IMR-90 (cell line): ENCODE results near the gene ENHO. TPM values are rescaled to one million over a fixed set of nuclear protein-coding genes. Genes with fewer than 3 reads are reported as not detected.
A peak's percentile ranks its signal among the peaks of the same experiment; 100 is the strongest.

Experiments used
- ATAC-seq: fragments of 200-7000 bp; cut with Tn5 transposase; 2 replicates; pipeline ENCODE4 v1.9.1; 2020; ENCODE audit warnings: low read depth, mild to moderate bottlenecking, moderate library complexity
- BruUV-seq: library from RNA; stranded (reverse); fragments of 400-500 nt; replicated peaks from 2 replicates; lab custom pipeline; 2021; lab: Mats Ljungman, UMichigan
- CTCF ChIA-PET: fragments of 300-600 bp; formaldehyde crosslinking; extraction: SDS; loops from one replicate; lab custom pipeline; 2021; ENCODE audit warnings: antibody characterized with exemption; lab: Yijun Ruan, JAX
- POLR2A ChIA-PET: fragments of 300-600 bp; sonication (Branson Sonifier 250); formaldehyde crosslinking; loops from one replicate; lab custom pipeline; 2022; ENCODE audit warnings: antibody characterized with exemption; ENCODE audit not compliant: unreplicated experiment; lab: Charles Lee
- DNase-seq: peaks from one replicate; pipeline ENCODE4 v3.0.0; 2013
- H2AFZ ChIP-seq: replicated peaks from 2 replicates; pipeline ENCODE3; 2013; ENCODE audit warnings: low read length, mild to moderate bottlenecking; ENCODE audit not compliant: poor library complexity
- H2AK5ac ChIP-seq: 2 replicates; pipeline ENCODE4 v1.6.1; 2013; ENCODE audit warnings: low read depth, low read length, inconsistent platforms
- H2AK9ac ChIP-seq: replicated peaks from 2 replicates; pipeline ENCODE3; 2013; ENCODE audit warnings: mild to moderate bottlenecking, low read depth, low read length, moderate library complexity; ENCODE audit not compliant: poor library complexity
- H2BK120ac ChIP-seq: 2 replicates; pipeline ENCODE4 v1.6.1; 2013; ENCODE audit warnings: low read depth, low read length, inconsistent platforms
- H2BK15ac ChIP-seq: 3 replicates; pipeline ENCODE4 v1.6.1; 2013; ENCODE audit warnings: low read depth, low read length, inconsistent platforms
- H2BK20ac ChIP-seq: 2 replicates; pipeline ENCODE4 v1.6.1; 2013; ENCODE audit warnings: low read depth, mild to moderate bottlenecking, inconsistent platforms, low read length, moderate library complexity
- H2BK5ac ChIP-seq: 2 replicates; pipeline ENCODE4 v1.6.1; 2013; ENCODE audit warnings: mild to moderate bottlenecking, low read depth, low read length, inconsistent platforms; ENCODE audit not compliant: poor library complexity, severe bottlenecking
- H3K14ac ChIP-seq: replicated peaks from 2 replicates; pipeline ENCODE4 v1.6.1; 2013; ENCODE audit warnings: low read depth, low read length, inconsistent platforms
- H3K18ac ChIP-seq: 2 replicates; pipeline ENCODE4 v1.6.1; 2013; ENCODE audit warnings: low read depth, low read length, control low read depth
- H3K23ac ChIP-seq: 2 replicates; pipeline ENCODE4 v1.6.1; 2013; ENCODE audit warnings: low read depth, low read length, inconsistent platforms
- H3K27ac ChIP-seq: 2 replicates; pipeline ENCODE4 v1.5.1; 2013; ENCODE audit warnings: mild to moderate bottlenecking, control low read depth, low read length; ENCODE audit not compliant: insufficient read depth
- H3K27me3 ChIP-seq: 2 replicates; pipeline ENCODE4 v1.6.1; 2013; ENCODE audit warnings: low read length; ENCODE audit not compliant: control insufficient read depth, insufficient read depth
- H3K36me3 ChIP-seq: 2 replicates; pipeline ENCODE4 v1.6.1; 2013; ENCODE audit warnings: low read length, mixed read lengths; ENCODE audit not compliant: control insufficient read depth, insufficient read depth
- H3K4ac ChIP-seq: 2 replicates; pipeline ENCODE4 v1.6.1; 2013; ENCODE audit warnings: low read depth, low read length, inconsistent platforms
- H3K4me1 ChIP-seq: 2 replicates; pipeline ENCODE4 v1.6.1; 2013; ENCODE audit warnings: low read length, mixed read lengths; ENCODE audit not compliant: control insufficient read depth, insufficient read depth
- H3K4me2 ChIP-seq: 2 replicates; pipeline ENCODE4 v1.6.1; 2013; ENCODE audit warnings: low read depth, mild to moderate bottlenecking, control low read depth, low read length, moderate library complexity
- H3K4me3 ChIP-seq: 2 replicates; pipeline ENCODE4 v1.5.1; 2013; ENCODE audit warnings: low read depth, mild to moderate bottlenecking, control low read depth, low read length, moderate library complexity; ENCODE audit not compliant: insufficient read depth
- H3K56ac ChIP-seq: 2 replicates; pipeline ENCODE4 v1.6.1; 2013; ENCODE audit warnings: low read length, inconsistent platforms; ENCODE audit not compliant: insufficient read depth; ENCODE audit errors: extremely low read depth
- H3K79me1 ChIP-seq, 2 experiments: 2 replicates each; pipeline ENCODE4 v1.6.1; 2013; ENCODE audit warnings: low read length in 2 of 2, inconsistent platforms in 1 of 2, low read depth in 1 of 2
- H3K9ac ChIP-seq: 2 replicates; pipeline ENCODE4 v1.6.1; 2013; ENCODE audit warnings: low read depth, low read length, control low read depth
- H3K9me1 ChIP-seq: 2 replicates; pipeline ENCODE4 v1.6.1; 2013; ENCODE audit warnings: low read length, inconsistent platforms; ENCODE audit not compliant: insufficient read depth
- H3K9me3 ChIP-seq: 2 replicates; pipeline ENCODE4 v1.6.1; 2013; ENCODE audit warnings: low read length; ENCODE audit not compliant: control insufficient read depth, insufficient read depth
- H4K20me1 ChIP-seq: 2 replicates; pipeline ENCODE4 v1.6.1; 2013; ENCODE audit warnings: low read length, inconsistent platforms; ENCODE audit not compliant: insufficient read depth
- H4K5ac ChIP-seq: 2 replicates; pipeline ENCODE4 v1.6.1; 2013; ENCODE audit warnings: mild to moderate bottlenecking, low read depth, low read length, control low read depth
- H4K8ac ChIP-seq, 2 experiments: 2 replicates each; pipeline ENCODE4 v1.6.1; 2013; ENCODE audit warnings: low read depth in 2 of 2, low read length in 2 of 2, control low read depth in 1 of 2, inconsistent platforms in 1 of 2
- H4K91ac ChIP-seq: 2 replicates; pipeline ENCODE4 v1.6.1; 2013; ENCODE audit warnings: low read depth, low read length, inconsistent platforms; ENCODE audit not compliant: insufficient read depth
- CHD1 ChIP-seq: IDR thresholded peaks from 2 replicates; pipeline ENCODE4 v1.6.1; 2012; ENCODE audit warnings: low read depth, low read length, improper control_type of control experiment
- MAFK ChIP-seq: IDR thresholded peaks from 2 replicates; pipeline ENCODE4 v1.6.1; 2012; ENCODE audit warnings: low read depth, low read length, improper control_type of control experiment
- NFE2L2 ChIP-seq: fragments of 150-350 bp; IDR thresholded peaks from 2 replicates; pipeline ENCODE4 v1.6.1; 2016; ENCODE audit warnings: low read depth, mild to moderate bottlenecking, low read length
- RCOR1 ChIP-seq: IDR thresholded peaks from 2 replicates; pipeline ENCODE4 v1.6.1; 2012; ENCODE audit warnings: mild to moderate bottlenecking, low read length, improper control_type of control experiment; ENCODE audit not compliant: insufficient replicate concordance
- RFX5 ChIP-seq: IDR thresholded peaks from 2 replicates; pipeline ENCODE4 v1.8.0; 2012; ENCODE audit warnings: low read depth, mild to moderate bottlenecking, low read length, moderate library complexity
- WGBS, 2 experiments: methylation state at CpG; one replicate each; pipeline versions ENCODE4 v1.1.5 to v1.1.7; 2013; ENCODE audit warnings: missing lambda C conversion rate in 2 of 2; ENCODE audit not compliant: insufficient read length in 1 of 2; ENCODE audit errors: extremely low coverage in 2 of 2; 5-methylcytosine and 5-hydroxymethylcytosine counted together
- dilution Hi-C: fragments of 300-500 bp; cut with HindIII; formaldehyde crosslinking; loops from one replicate; pipeline ENCODE4 v1.14.3; 2018; ENCODE audit warnings: low sequenced_read_pairs; ENCODE audit not compliant: unreplicated experiment
- in situ Hi-C: fragments of 300-500 bp; cut with MboI; formaldehyde crosslinking; loops from 3 replicates; pipeline ENCODE4 v1.14.3; 2019; ENCODE audit warnings: low sequenced_read_pairs, inconsistent platforms, mixed read lengths
- intact Hi-C: fragments of 100-400 bp; cut with micrococcal nuclease; formaldehyde crosslinking; loops from 2 replicates; pipeline ENCODE4 v1.10.0; 2022
- polyA plus RNA-seq, 3 experiments: library from polyadenylated mRNA; depleted of rRNA; stranded (reverse); fragments of >200 nt; gene quantifications; 2 replicates each; pipeline ENCODE4 v1.2.3, GENCODE V29; 2012; ENCODE audit warnings: low replicate concordance in 1 of 3
- total RNA-seq: library from RNA; depleted of rRNA; stranded (reverse); fragments of >200 nt; gene quantifications from 2 replicates; pipeline ENCODE4 v1.2.3, GENCODE V29; 2012
- TF ChIP-seq, protein P1 (sequence below): fragments of 150-350 bp; IDR thresholded peaks from 2 replicates; pipeline ENCODE4 v1.6.1; 2016; ENCODE audit warnings: low read depth, mild to moderate bottlenecking, low read length, moderate library complexity, borderline replicate concordance
- TF ChIP-seq, protein P2 (sequence below): conservative IDR thresholded peaks from 2 replicates; pipeline ENCODE4 v1.5.1; 2012; ENCODE audit warnings: mild to moderate bottlenecking, low read depth, low read length, improper control_type of control experiment

ENHO gene
- total and polyA plus RNA-seq, 2 of the 4 experiments (the other 2 are of a cell fraction): not detected

DNA sequence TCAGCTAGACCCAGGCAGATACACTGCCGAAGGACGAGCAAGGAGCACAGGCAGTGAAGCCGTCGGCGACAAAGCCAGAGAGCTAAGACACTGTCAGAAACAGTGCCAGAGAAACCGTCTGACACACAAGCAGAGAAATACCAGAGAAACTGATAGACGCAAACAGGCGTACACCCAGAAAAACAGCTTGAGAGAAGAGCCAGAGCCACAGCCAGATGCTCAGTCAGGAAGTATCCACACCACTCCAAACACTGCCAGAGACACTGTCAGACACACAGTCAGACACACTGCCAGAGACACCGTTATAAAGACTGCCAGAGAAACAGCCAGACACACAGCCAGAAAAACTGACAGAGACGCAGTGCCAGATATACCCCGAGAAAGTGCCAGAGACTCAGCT is 47.6 kb upstream of the ENHO start:
- Histone ChIP-seq H2BK20ac (no peak overlapping the region), H2BK120ac (no peak overlapping the region), H4K5ac (no peak overlapping the region), H3K18ac (no peak overlapping the region), H3K36me3 (no peaks in the 10 kb centered on the region), H2BK15ac (no peak overlapping the region), H3K56ac (no peak overlapping the region), H3K9me1 (0 out of 2 replicates have a peak, but pooled peaks cover 3% of the 10 kb centered on the region), H3K79me1 (no peaks in the 10 kb centered on the region), H3K4me3 (no peak overlapping the region), H4K91ac (no peak overlapping the region), H3K4me1 (no peaks in the 10 kb centered on the region), H4K20me1 (no peaks in the 10 kb centered on the region), H3K9ac (no peak overlapping the region), H3K9me3 (no peaks in the 10 kb centered on the region), H2AK5ac (no peak overlapping the region), H3K23ac (no peak overlapping the region), H4K8ac (no peak overlapping the region), H3K27me3 (peaks cover 86% of the 10 kb centered on the region), H2AK9ac (no peak overlapping the region), H3K4ac (no peak overlapping the region), H3K27ac (no peak overlapping the region), H3K4me2 (no peak overlapping the region), H2AFZ (no peak overlapping the region), H2BK5ac (no peak overlapping the region), H3K14ac (no peak overlapping the region)
- intact Hi-C loops (no loop called here), in situ Hi-C loops (no loop called here), dilution Hi-C loops (no loop called here)
- BruUV-seq: no TSS peak
- POLR2A ChIA-PET: no interaction called here
- CTCF ChIA-PET: interaction anchor here (0.8 kb wide), 1 partner anchor 23 kb away, joined by 4 read pairs; no protein-coding TSS in a partner anchor
- ATAC-seq (peak; percentile 37), DNase-seq (no peak)
- TF ChIP-seq, protein P1, sequence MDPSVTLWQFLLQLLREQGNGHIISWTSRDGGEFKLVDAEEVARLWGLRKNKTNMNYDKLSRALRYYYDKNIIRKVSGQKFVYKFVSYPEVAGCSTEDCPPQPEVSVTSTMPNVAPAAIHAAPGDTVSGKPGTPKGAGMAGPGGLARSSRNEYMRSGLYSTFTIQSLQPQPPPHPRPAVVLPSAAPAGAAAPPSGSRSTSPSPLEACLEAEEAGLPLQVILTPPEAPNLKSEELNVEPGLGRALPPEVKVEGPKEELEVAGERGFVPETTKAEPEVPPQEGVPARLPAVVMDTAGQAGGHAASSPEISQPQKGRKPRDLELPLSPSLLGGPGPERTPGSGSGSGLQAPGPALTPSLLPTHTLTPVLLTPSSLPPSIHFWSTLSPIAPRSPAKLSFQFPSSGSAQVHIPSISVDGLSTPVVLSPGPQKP: no peak
- TF ChIP-seq RFX5 (no peak), RCOR1 (no peak), NFE2L2 (no peak), CHD1 (no peak), MAFK (no peak)
- TF ChIP-seq, protein P2, sequence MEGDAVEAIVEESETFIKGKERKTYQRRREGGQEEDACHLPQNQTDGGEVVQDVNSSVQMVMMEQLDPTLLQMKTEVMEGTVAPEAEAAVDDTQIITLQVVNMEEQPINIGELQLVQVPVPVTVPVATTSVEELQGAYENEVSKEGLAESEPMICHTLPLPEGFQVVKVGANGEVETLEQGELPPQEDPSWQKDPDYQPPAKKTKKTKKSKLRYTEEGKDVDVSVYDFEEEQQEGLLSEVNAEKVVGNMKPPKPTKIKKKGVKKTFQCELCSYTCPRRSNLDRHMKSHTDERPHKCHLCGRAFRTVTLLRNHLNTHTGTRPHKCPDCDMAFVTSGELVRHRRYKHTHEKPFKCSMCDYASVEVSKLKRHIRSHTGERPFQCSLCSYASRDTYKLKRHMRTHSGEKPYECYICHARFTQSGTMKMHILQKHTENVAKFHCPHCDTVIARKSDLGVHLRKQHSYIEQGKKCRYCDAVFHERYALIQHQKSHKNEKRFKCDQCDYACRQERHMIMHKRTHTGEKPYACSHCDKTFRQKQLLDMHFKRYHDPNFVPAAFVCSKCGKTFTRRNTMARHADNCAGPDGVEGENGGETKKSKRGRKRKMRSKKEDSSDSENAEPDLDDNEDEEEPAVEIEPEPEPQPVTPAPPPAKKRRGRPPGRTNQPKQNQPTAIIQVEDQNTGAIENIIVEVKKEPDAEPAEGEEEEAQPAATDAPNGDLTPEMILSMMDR: no peak
- WGBS, 2 experiments: 5% methylated on average over 3 of the region's 11 CpGs; no CpG with 5 or more reads in 1 of the 2 experiments
